Measurements from ENCODE around the gene OAS3.

DNA sequence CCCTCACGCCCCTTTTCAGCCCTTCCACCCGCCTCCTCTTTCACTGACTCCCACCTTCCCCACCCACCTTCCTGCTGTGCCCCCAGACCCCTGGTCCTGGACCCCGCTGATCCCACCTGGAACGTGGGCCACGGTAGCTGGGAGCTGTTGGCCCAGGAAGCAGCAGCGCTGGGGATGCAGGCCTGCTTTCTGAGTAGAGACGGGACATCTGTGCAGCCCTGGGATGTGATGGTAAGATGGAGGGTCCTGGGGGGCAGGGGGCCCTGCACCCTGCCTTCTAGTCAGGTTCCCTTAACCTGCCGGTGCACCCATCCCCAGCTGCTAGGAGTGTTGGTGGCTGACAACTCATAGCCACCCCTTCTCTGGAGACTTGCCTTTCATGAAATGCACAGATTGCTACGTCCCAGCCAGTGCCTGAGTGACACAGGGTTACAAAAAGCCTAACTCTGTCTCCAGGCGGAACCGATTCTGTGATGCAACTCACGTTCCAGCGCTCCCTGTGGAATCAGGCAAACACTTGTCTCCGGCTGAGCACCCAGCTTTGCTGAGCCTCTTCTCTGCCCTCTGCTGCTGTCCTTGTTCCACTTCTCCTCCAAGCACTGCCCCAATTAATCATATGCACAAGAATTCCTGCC lies 25.1 kb downstream of the OAS3 start:
- TF ChIP-seq EZH2phosphoT487 (IDR thresholded peaks at IDR 0.05; ENCODE audit: insufficient read depth, low read depth) (no peak), EZH2 (IDR thresholded peaks at IDR 0.05; ENCODE audit: insufficient read depth, poor library complexity, severe bottlenecking) (no peak)

Data from GM23248 (cell line).